Common myeloid progenitor, CD34-positive (primary cell): Measurements from ENCODE around the gene EGFR.

Experiments used
- CTCF ChIA-PET: fragments of 350-600 bp; sonication (Branson Sonifier 250); formaldehyde crosslinking; loops from one replicate; lab custom pipeline; 2021; ENCODE audit warnings: antibody characterized with exemption; lab: Charles Lee
- POLR2A ChIA-PET: fragments of 350-600 bp; sonication (Branson Sonifier 250); formaldehyde crosslinking; loops from one replicate; lab custom pipeline; 2021; ENCODE audit warnings: antibody characterized with exemption; lab: Charles Lee
- DNase-seq, 3 donors: peaks; one replicate each; pipeline versions ENCODE4 v3.0.0 to v3.0.0-alpha.2; 2013
- H3K27ac ChIP-seq, 2 experiments: 1 replicate in 1 of 2; 2 replicates in 1 of 2; pipeline ENCODE4 v1.7.0; 2013; ENCODE audit warnings: inconsistent platforms in 2 of 2, low read length in 2 of 2, mild to moderate bottlenecking in 2 of 2, low read depth in 1 of 2, moderate library complexity in 1 of 2; ENCODE audit not compliant: severe bottlenecking in 2 of 2, insufficient read depth in 1 of 2, poor library complexity in 1 of 2
- H3K27me3 ChIP-seq, 5 experiments: replicated peaks in 2 of 5; 1 replicate in 3 of 5; 2 replicates in 2 of 5; pipeline versions ENCODE4 v1.6.1 to v1.7.0; 2013; ENCODE audit warnings: low read length in 4 of 5, mild to moderate bottlenecking in 2 of 5, moderate library complexity in 2 of 5, inconsistent platforms in 1 of 5; ENCODE audit not compliant: insufficient read depth in 5 of 5, control insufficient read depth in 4 of 5
- H3K36me3 ChIP-seq, 4 experiments: 1 replicate in 2 of 4; 2 replicates in 2 of 4; pipeline versions ENCODE4 v1.6.1 to v1.7.0; 2013; ENCODE audit warnings: low read length in 3 of 4, control low read depth in 1 of 4, mild to moderate bottlenecking in 1 of 4; ENCODE audit not compliant: control insufficient read depth in 4 of 4, insufficient read depth in 4 of 4
- H3K4me1 ChIP-seq, 4 experiments: 1 replicate in 3 of 4; 2 replicates in 1 of 4; pipeline versions ENCODE4 v1.6.1 to v1.7.1; 2013; ENCODE audit warnings: low read length in 3 of 4, mild to moderate bottlenecking in 3 of 4, control low read depth in 1 of 4, inconsistent platforms in 1 of 4, moderate library complexity in 1 of 4; ENCODE audit not compliant: control insufficient read depth in 4 of 4, insufficient read depth in 4 of 4; ENCODE audit errors: control extremely low read depth in 1 of 4
- H3K4me3 ChIP-seq, 7 experiments: 1 replicate in 4 of 7; 2 replicates in 3 of 7; pipeline versions ENCODE4 v1.5.1 to v1.7.0; 2013; ENCODE audit warnings: mild to moderate bottlenecking in 7 of 7, low read length in 6 of 7, moderate library complexity in 6 of 7, inconsistent platforms in 2 of 7, low read depth in 2 of 7, control low read depth in 1 of 7; ENCODE audit not compliant: insufficient read depth in 4 of 7, control insufficient read depth in 1 of 7; ENCODE audit errors: extremely low read depth in 1 of 7
- H3K9me3 ChIP-seq, 5 experiments: 1 replicate in 4 of 5; 2 replicates in 1 of 5; pipeline versions ENCODE4 v1.6.1 to v1.7.1; 2013; ENCODE audit warnings: low read length in 4 of 5, mild to moderate bottlenecking in 2 of 5, inconsistent platforms in 1 of 5, low read depth in 1 of 5, moderate library complexity in 1 of 5; ENCODE audit not compliant: control insufficient read depth in 4 of 5, insufficient read depth in 2 of 5; ENCODE audit errors: control extremely low read depth in 1 of 5
- WGBS: methylation state at CpG from one replicate; pipeline ENCODE4 v1.1.5; 2013; ENCODE audit not compliant: insufficient coverage; 5-methylcytosine and 5-hydroxymethylcytosine counted together

The EGFR gene

DNA sequence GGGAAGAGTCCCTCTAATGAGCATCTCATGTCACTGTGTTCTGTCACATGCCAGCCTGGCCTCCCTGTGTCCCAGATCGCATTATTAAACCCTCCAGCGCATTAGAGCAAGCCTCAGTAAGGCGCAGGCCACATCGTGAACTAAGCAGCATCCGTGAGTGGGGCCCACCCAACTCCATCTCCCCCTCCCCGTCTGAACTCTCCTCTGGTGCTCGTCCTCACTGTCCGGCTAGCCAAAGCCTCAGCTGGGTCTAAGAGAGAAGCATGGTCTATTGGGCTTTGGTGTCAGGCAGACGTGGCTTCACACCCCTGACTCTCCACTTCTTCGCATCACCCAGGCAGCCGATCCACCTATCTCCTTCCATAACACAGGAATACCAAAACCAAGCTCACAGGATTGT lies 181.6 kb downstream of the EGFR start:
- DNase-seq: no peak
- 95% methylated on average over 6 of the region's 11 CpGs for WGBS
- Histone ChIP-seq H3K36me3 (no peaks in the 10 kb centered on the region), H3K4me1 (no peaks in the 10 kb centered on the region), H3K27ac (no peak overlapping the region), H3K4me3 (no peak overlapping the region), H3K27me3 (no peaks in the 10 kb centered on the region), H3K9me3 (no peaks in the 10 kb centered on the region)
- ChIA-PET POLR2A (no interaction called here), CTCF (no interaction called here)

DNA sequence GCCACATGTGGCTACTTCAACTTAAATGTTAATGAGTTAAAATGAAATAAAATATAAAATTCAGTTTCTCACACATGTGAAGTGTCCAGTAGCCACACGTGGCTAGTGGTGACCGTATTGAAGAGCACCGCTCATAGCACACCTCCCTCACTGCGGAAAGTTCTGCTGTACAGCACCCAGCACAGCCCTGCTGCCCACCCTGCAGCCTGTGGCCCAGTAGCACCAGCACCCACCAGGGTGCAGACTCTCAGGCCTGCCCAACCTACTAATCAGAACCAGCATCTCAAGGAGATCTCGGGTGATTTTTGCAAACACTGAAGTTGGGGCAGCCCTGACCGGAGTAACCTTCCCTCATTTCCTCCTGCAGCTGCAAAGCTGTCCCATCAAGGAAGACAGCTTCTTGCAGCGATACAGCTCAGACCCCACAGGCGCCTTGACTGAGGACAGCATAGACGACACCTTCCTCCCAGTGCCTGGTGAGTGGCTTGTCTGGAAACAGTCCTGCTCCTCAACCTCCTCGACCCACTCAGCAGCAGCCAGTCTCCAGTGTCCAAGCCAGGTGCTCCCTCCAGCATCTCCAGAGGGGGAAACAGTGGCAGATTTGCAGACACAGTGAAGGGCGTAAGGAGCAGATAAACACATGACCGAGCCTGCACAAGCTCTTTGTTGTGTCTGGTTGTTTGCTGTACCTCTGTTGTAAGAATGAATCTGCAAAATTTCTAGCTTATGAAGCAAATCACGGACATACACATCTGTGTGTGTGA lies 183.5 kb downstream of the EGFR start:
- H3K4me1 ChIP-seq: no peaks in the 10 kb centered on the region
- no peaks in the 10 kb centered on the region for H3K27me3 ChIP-seq
- no peak overlapping the region for H3K27ac ChIP-seq
- POLR2A ChIA-PET: no interaction called here
- no peaks in the 10 kb centered on the region for H3K36me3 ChIP-seq
- WGBS: 84% methylated on average over 13 of the region's 13 CpGs
- no peak for DNase-seq
- H3K4me3 ChIP-seq: no peak overlapping the region
- H3K9me3 ChIP-seq: no peaks in the 10 kb centered on the region
- CTCF ChIA-PET: no interaction called here

DNA sequence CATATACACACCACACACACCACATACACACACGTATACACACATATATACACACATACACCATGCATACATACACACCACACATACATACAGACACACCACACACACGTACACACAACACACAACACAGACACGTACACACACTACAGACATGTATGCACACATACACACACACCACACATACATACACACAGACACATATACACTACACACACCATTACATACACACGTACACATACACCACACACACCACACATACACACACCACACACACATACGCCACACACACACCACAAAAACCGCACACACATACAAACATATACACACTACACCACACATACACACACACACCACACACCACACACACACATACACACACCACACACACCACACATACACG lies 184.5 kb downstream of the EGFR start:
- no peak overlapping the region for H3K27ac ChIP-seq
- H3K36me3 ChIP-seq: no peaks in the 10 kb centered on the region
- no peak for DNase-seq
- H3K4me3 ChIP-seq: no peak overlapping the region
- ChIA-PET CTCF (no interaction called here), POLR2A (no interaction called here)
- H3K4me1 ChIP-seq: no peaks in the 10 kb centered on the region
- WGBS: 86% methylated on average over 4 of the region's 7 CpGs
- no peaks in the 10 kb centered on the region for H3K27me3 ChIP-seq
- H3K9me3 ChIP-seq: no peaks in the 10 kb centered on the region

DNA sequence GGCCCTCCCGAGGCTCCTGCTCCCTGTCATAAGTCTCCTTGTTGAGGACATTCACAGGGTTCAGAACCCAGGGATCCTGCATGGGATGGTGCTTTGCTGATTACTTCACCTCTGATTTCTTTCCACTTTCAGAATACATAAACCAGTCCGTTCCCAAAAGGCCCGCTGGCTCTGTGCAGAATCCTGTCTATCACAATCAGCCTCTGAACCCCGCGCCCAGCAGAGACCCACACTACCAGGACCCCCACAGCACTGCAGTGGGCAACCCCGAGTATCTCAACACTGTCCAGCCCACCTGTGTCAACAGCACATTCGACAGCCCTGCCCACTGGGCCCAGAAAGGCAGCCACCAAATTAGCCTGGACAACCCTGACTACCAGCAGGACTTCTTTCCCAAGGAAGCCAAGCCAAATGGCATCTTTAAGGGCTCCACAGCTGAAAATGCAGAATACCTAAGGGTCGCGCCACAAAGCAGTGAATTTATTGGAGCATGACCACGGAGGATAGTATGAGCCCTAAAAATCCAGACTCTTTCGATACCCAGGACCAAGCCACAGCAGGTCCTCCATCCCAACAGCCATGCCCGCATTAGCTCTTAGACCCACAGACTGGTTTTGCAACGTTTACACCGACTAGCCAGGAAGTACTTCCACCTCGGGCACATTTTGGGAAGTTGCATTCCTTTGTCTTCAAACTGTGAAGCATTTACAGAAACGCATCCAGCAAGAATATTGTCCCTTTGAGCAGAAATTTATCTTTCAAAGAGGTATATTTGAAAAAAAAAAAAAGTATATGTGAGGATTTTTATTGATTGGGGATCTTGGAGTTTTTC lies 186.5 kb downstream of the EGFR start:
- Histone ChIP-seq H3K9me3 (no peaks in the 10 kb centered on the region), H3K27me3 (peaks cover 0 to 3% (median 0%) of the 10 kb centered on the region in 5 experiments), H3K4me3 (no peak overlapping the region), H3K27ac (no peak overlapping the region), H3K4me1 (no peaks in the 10 kb centered on the region), H3K36me3 (no peaks in the 10 kb centered on the region)
- 75% methylated on average over 15 of the region's 16 CpGs for WGBS
- ChIA-PET POLR2A (no interaction called here), CTCF (no interaction called here)
- no peak for DNase-seq

DNA sequence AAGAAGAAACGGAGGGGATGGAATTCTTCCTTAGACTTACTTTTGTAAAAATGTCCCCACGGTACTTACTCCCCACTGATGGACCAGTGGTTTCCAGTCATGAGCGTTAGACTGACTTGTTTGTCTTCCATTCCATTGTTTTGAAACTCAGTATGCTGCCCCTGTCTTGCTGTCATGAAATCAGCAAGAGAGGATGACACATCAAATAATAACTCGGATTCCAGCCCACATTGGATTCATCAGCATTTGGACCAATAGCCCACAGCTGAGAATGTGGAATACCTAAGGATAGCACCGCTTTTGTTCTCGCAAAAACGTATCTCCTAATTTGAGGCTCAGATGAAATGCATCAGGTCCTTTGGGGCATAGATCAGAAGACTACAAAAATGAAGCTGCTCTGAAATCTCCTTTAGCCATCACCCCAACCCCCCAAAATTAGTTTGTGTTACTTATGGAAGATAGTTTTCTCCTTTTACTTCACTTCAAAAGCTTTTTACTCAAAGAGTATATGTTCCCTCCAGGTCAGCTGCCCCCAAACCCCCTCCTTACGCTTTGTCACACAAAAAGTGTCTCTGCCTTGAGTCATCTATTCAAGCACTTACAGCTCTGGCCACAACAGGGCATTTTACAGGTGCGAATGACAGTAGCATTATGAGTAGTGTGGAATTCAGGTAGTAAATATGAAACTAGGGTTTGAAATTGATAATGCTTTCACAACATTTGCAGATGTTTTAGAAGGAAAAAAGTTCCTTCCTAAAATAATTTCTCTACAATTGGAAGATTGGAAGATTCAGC lies 187.6 kb downstream of the EGFR start:
- peaks cover 0 to 3% (median 0%) of the 10 kb centered on the region in 5 experiments for H3K27me3 ChIP-seq
- 95% methylated on average over 9 of the region's 9 CpGs for WGBS
- CTCF ChIA-PET: no interaction called here
- POLR2A ChIA-PET: no interaction called here
- no peak overlapping the region for H3K27ac ChIP-seq
- DNase-seq: no peak
- no peaks in the 10 kb centered on the region for H3K4me1 ChIP-seq
- no peaks in the 10 kb centered on the region for H3K36me3 ChIP-seq
- no peak overlapping the region for H3K4me3 ChIP-seq
- no peaks in the 10 kb centered on the region for H3K9me3 ChIP-seq

DNA sequence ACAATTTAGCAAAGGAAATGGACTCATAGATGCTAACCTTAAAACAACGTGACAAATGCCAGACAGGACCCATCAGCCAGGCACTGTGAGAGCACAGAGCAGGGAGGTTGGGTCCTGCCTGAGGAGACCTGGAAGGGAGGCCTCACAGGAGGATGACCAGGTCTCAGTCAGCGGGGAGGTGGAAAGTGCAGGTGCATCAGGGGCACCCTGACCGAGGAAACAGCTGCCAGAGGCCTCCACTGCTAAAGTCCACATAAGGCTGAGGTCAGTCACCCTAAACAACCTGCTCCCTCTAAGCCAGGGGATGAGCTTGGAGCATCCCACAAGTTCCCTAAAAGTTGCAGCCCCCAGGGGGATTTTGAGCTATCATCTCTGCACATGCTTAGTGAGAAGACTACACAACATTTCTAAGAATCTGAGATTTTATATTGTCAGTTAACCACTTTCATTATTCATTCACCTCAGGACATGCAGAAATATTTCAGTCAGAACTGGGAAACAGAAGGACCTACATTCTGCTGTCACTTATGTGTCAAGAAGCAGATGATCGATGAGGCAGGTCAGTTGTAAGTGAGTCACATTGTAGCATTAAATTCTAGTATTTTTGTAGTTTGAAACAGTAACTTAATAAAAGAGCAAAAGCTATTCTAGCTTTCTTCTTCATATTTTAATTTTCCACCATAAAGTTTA lies 188.8 kb downstream of the EGFR start:
- no peaks in the 10 kb centered on the region for H3K9me3 ChIP-seq
- H3K27ac ChIP-seq: no peak overlapping the region
- no peaks in the 10 kb centered on the region for H3K36me3 ChIP-seq
- POLR2A ChIA-PET: no interaction called here
- CTCF ChIA-PET: no interaction called here
- 100% methylated on average over 3 of the region's 4 CpGs for WGBS
- peaks cover 0 to 4% (median under 1%) of the 10 kb centered on the region in 5 experiments for H3K27me3 ChIP-seq
- DNase-seq: no peak
- no peaks in the 10 kb centered on the region for H3K4me1 ChIP-seq
- H3K4me3 ChIP-seq: no peak overlapping the region
